Adrenal gland (tissue), 12 donors: ENCODE results near the gene CHST11. TPM values are rescaled to one million over a fixed set of nuclear protein-coding genes. Genes with fewer than 3 reads are reported as not detected.
A peak's percentile ranks its signal among the peaks of the same experiment; 100 is the strongest.

Experiments
- DNase-seq, 7 donors: peaks; one replicate each; pipeline ENCODE4 v3.0.0-alpha.2; 2019 to 2020
- H3K27ac ChIP-seq, 5 donors: fragments of 200-600 bp; sonication (generic) in 4 of 5; 1 replicate in 3 of 5; 2 replicates in 2 of 5; pipeline versions ENCODE4 v1.5.1 to v1.8.0; 2016 to 2020; ENCODE audit warnings: mild to moderate bottlenecking in 1 of 5
- H3K27me3 ChIP-seq: fragments of 200-600 bp; 2 replicates; pipeline ENCODE4 v1.8.0; 2021
- H3K36me3 ChIP-seq, 2 donors: fragments of 200-600 bp; replicated peaks in 1 of 2; 1 replicate in 1 of 2; 2 replicates in 1 of 2; pipeline versions ENCODE4 v1.5.1 to v1.8.0; 2018 to 2022
- H3K4me1 ChIP-seq, 2 donors: fragments of 200-600 bp; replicated peaks in 1 of 2; 1 replicate in 1 of 2; 2 replicates in 1 of 2; pipeline versions ENCODE4 v1.5.1 to v1.8.0; 2018 to 2021
- H3K4me3 ChIP-seq, 4 donors: fragments of 200-600 bp; sonication (generic) in 3 of 4; one replicate each; pipeline ENCODE4 v1.5.1; 2016 to 2018
- H3K9me3 ChIP-seq, 3 donors: fragments of 200-600 bp; sonication (generic) in 1 of 3; replicated peaks in 1 of 3; 1 replicate in 2 of 3; 2 replicates in 1 of 3; pipeline versions ENCODE4 v1.5.1 to v1.8.0; 2016 to 2021
- POLR2A ChIP-seq, 2 donors: fragments of 450-650 bp; IDR thresholded peaks; one replicate each; pipeline ENCODE4 v1.6.1; 2017; ENCODE audit warnings: antibody characterized with exemption in 2 of 2, mild to moderate bottlenecking in 2 of 2, moderate library complexity in 1 of 2
- WGBS, 4 donors: extraction: QIAGEN DNeasy Blood & Tissue Kit in 2 of 4; methylation state at CpG; one replicate each; pipeline versions ENCODE4 v1.1.5 to v1.1.7; 2013 to 2017; 5-methylcytosine and 5-hydroxymethylcytosine counted together
- intact Hi-C, 2 donors: fragments of 100-400 bp; cut with DNase I; formaldehyde crosslinking; loops; one replicate each; pipeline versions ENCODE4 v1.14.1 to v1.15.0; 2022 to 2023
- polyA plus RNA-seq, 3 donors: library from polyadenylated mRNA; stranded (reverse); fragments of 200-250 nt in 2 of 3; fragments of 350-450 nt in 1 of 3; fragmentation: Illumina TruSeq in 1 of 3; extraction: RNeasy Lipid Tissue Mini Kit (QIAGEN cat#74804) in 1 of 3; gene quantifications; one replicate each; pipeline ENCODE4 v1.2.3, GENCODE V29; 2013 to 2014
- total RNA-seq, 9 donors: library from RNA; depleted of rRNA in 4 of 9; stranded (reverse); fragments of >200 nt in 4 of 9; fragments of 120-200 nt in 1 of 9; fragmentation: NEBNext Ultra II Directional in 1 of 9; extraction: Animal tissue kit (Norgen Biotek cat#: 25700) in 1 of 9; gene quantifications; one replicate each; pipeline versions ENCODE4 v1.1.0 to v1.2.4, GENCODE V29; 2013 to 2023
- TF ChIP-seq, protein P1 (sequence below), 6 experiments: fragments of 450-650 bp in 4 of 6; fragments of 200-600 bp in 2 of 6; sonication (generic) in 1 of 6; IDR thresholded peaks; 1 replicate in 5 of 6; 2 replicates in 1 of 6; pipeline versions ENCODE4 v1.5.1 to v1.8.0; 2016 to 2021; ENCODE audit warnings: antibody characterized with exemption in 6 of 6, mild to moderate bottlenecking in 2 of 6, moderate library complexity in 1 of 6
- donor health status: healthy with polysubstance abuse.
- donor health status: Bipolar disorder and iron deficiency.
- donor health status: DM: yes; HTN: yes; CAD: no.
- donor health status: DM: no; HTN: no; CAD: no.
- donor health status: DM: no; HTN: no; CAD: no.
- donor health status: DM: yes; HTN: yes; CAD: no.

CHST11 gene
- total and polyA plus RNA-seq, 12 donors: 6.2 to 95.1 (median 29.8) TPM

GRCh38 chr12:104786352-104786751 lies 329.6 kb downstream of the CHST11 start:
- intact Hi-C loops: no loop called here
- Histone ChIP-seq H3K27me3 (no peaks in the 10 kb centered on the region), H3K4me3 (no peak overlapping the region), H3K27ac (no peak overlapping the region), H3K9me3 (no peaks in the 10 kb centered on the region), H3K4me1 (peaks cover 0 to 7% of the 10 kb centered on the region in 2 donors), H3K36me3 (no peaks in the 10 kb centered on the region)
- WGBS, 4 donors: 90 to 94% (median 91%) methylated on average over 5 of the region's 5 CpGs
- no peak for DNase-seq
- TF ChIP-seq, protein P1, sequence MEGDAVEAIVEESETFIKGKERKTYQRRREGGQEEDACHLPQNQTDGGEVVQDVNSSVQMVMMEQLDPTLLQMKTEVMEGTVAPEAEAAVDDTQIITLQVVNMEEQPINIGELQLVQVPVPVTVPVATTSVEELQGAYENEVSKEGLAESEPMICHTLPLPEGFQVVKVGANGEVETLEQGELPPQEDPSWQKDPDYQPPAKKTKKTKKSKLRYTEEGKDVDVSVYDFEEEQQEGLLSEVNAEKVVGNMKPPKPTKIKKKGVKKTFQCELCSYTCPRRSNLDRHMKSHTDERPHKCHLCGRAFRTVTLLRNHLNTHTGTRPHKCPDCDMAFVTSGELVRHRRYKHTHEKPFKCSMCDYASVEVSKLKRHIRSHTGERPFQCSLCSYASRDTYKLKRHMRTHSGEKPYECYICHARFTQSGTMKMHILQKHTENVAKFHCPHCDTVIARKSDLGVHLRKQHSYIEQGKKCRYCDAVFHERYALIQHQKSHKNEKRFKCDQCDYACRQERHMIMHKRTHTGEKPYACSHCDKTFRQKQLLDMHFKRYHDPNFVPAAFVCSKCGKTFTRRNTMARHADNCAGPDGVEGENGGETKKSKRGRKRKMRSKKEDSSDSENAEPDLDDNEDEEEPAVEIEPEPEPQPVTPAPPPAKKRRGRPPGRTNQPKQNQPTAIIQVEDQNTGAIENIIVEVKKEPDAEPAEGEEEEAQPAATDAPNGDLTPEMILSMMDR (IDR thresholded peaks at IDR 0.05): no peak
- no peak for TF ChIP-seq POLR2A (IDR thresholded peaks at IDR 0.05)

GRCh38 chr12:104788840-104789271 lies 332.1 kb downstream of the CHST11 start:
- H3K27ac ChIP-seq: no peak overlapping the region
- H3K36me3 ChIP-seq: no peaks in the 10 kb centered on the region
- peaks cover 7% of the 10 kb centered on the region in 2 donors for H3K4me1 ChIP-seq
- intact Hi-C loops: no loop called here
- no peaks in the 10 kb centered on the region for H3K9me3 ChIP-seq
- no peaks in the 10 kb centered on the region for H3K27me3 ChIP-seq
- no peak for DNase-seq
- TF ChIP-seq, protein P1 (IDR thresholded peaks at IDR 0.05): no peak
- no peak for TF ChIP-seq POLR2A (IDR thresholded peaks at IDR 0.05)
- no peak overlapping the region for H3K4me3 ChIP-seq

GRCh38 chr12:104790296-104791125 lies 333.8 kb downstream of the CHST11 start:
- Histone ChIP-seq H3K27me3 (no peaks in the 10 kb centered on the region), H3K36me3 (no peaks in the 10 kb centered on the region), H3K27ac (no peak overlapping the region), H3K4me1 (peaks cover 0 to 7% of the 10 kb centered on the region in 2 donors), H3K4me3 (peak overlapping the region in 1 of 4 donors; percentile 23), H3K9me3 (no peaks in the 10 kb centered on the region)
- TF ChIP-seq, protein P1 (IDR thresholded peaks at IDR 0.05): peak; percentile 46 to 74 (median 61)
- TF ChIP-seq POLR2A (IDR thresholded peaks at IDR 0.05): no peak
- 39 to 49% (median 48%) methylated on average over 19 of the region's 19 CpGs for WGBS, 4 donors
- DNase-seq: peak; percentile 38 to 74 (median 50)
- intact Hi-C loops: no loop called here

DNA sequence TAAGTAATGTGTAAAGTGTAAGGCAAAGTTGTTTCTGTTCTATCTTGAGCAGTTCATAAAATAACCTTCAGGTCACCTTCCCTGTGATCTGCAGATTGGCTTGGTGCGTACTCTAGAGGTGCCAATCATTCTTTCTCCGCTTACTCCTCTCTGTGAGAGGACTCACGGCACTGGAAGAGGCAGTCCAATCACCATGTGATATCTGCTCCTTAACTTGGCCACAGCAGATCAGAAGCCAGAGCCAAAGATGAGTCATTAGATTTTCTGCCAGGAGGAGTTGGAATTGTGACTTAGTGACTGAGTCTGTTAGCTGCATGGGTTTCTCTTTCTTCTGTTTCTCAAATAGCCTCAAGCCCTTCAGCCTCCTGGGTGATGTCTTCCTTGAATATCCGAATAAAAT lies 335.8 kb downstream of the CHST11 start:
- no peak for TF ChIP-seq POLR2A (IDR thresholded peaks at IDR 0.05)
- TF ChIP-seq, protein P1 (IDR thresholded peaks at IDR 0.05): no peak
- H3K4me3 ChIP-seq: peak overlapping the region in 1 of 4 donors; percentile 43
- H3K9me3 ChIP-seq: no peaks in the 10 kb centered on the region
- WGBS, 4 donors: 28 to 41% (median 35%) methylated on average over 4 of the region's 4 CpGs
- H3K4me1 ChIP-seq: peaks cover 0 to 7% of the 10 kb centered on the region in 2 donors
- peak; percentile 51 to 80 (median 77) for DNase-seq
- intact Hi-C loops: no loop called here
- no peaks in the 10 kb centered on the region for H3K27me3 ChIP-seq
- H3K27ac ChIP-seq: peak overlapping the region in 1 of 5 donors; percentile 8
- H3K36me3 ChIP-seq: no peaks in the 10 kb centered on the region
